Subcutaneous abdominal adipose tissue (tissue), 5 donors: ENCODE data around the gene CCDC150.
A peak's percentile ranks its signal among the peaks of the same experiment; 100 is the strongest.

Experiments used
- H3K27ac ChIP-seq: one replicate; pipeline ENCODE4 v1.7.0; 2013; ENCODE audit warnings: low read depth, mild to moderate bottlenecking, inconsistent platforms, low read length, moderate library complexity
- H3K27me3 ChIP-seq, 5 donors: one replicate each; pipeline ENCODE4 v1.7.0; 2013; ENCODE audit warnings: low read length in 5 of 5, inconsistent platforms in 1 of 5; ENCODE audit not compliant: control insufficient read depth in 5 of 5, insufficient read depth in 4 of 5
- H3K36me3 ChIP-seq, 5 donors: one replicate each; pipeline ENCODE4 v1.7.0; 2013; ENCODE audit warnings: low read length in 5 of 5; ENCODE audit not compliant: control insufficient read depth in 5 of 5, insufficient read depth in 5 of 5
- H3K4me1 ChIP-seq, 5 donors: one replicate each; pipeline ENCODE4 v1.7.0; 2013; ENCODE audit warnings: low read length in 5 of 5, mild to moderate bottlenecking in 3 of 5, moderate library complexity in 1 of 5; ENCODE audit not compliant: control insufficient read depth in 5 of 5, insufficient read depth in 5 of 5
- H3K4me3 ChIP-seq, 5 donors: one replicate each; pipeline ENCODE4 v1.7.0; 2013; ENCODE audit warnings: low read length in 5 of 5, low read depth in 1 of 5
- H3K9ac ChIP-seq, 5 donors: one replicate each; pipeline ENCODE4 v1.7.0; 2013; ENCODE audit warnings: low read length in 5 of 5, mild to moderate bottlenecking in 4 of 5, moderate library complexity in 3 of 5
- H3K9me3 ChIP-seq, 5 donors: one replicate each; pipeline ENCODE4 v1.7.0; 2013; ENCODE audit warnings: low read length in 5 of 5; ENCODE audit not compliant: control insufficient read depth in 5 of 5
- donor health status: healthy.
- donor health status: healthy.
- donor health status: healthy.
- donor health status: healthy.
- donor health status: healthy.

The CCDC150 gene

DNA sequence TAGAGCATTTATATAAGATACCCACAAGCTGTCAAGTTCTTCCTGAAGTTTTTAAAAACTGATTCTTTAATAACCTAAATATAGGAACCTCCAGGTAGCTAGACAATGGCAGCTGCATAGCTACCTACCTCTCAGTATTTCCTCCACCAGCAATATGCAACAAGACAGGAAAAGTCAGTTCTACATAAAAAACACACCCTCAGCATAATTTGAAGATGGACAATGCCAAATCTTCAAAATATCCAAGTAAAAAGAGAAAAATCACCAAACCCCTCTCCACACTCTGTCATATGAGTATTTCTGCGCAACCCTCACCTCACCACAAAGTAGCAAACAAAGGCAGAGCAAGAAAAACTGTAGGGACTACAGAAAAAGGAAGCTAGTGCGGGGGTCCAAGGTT is 108.6 kb downstream of the CCDC150 start:
- H3K36me3 ChIP-seq, result no peaks in the 10 kb centered on the region
- H3K27me3 ChIP-seq, result no peaks in the 10 kb centered on the region
- H3K27ac ChIP-seq, result no peak overlapping the region
- H3K9me3 ChIP-seq, result no peaks in the 10 kb centered on the region
- H3K4me1 ChIP-seq, result peaks cover 0 to 2% (median 0%) of the 10 kb centered on the region in 5 donors
- no peak overlapping the region for H3K4me3 ChIP-seq
- H3K9ac ChIP-seq, result no peak overlapping the region

GRCh38 chr2:196750291-196750923 is 110.9 kb downstream of the CCDC150 start:
- no peak overlapping the region for H3K4me3 ChIP-seq
- H3K36me3 ChIP-seq, result no peaks in the 10 kb centered on the region
- peaks cover 0 to 2% (median 0%) of the 10 kb centered on the region in 5 donors for H3K4me1 ChIP-seq
- no peak overlapping the region for H3K27ac ChIP-seq
- H3K27me3 ChIP-seq, result no peaks in the 10 kb centered on the region
- no peaks in the 10 kb centered on the region for H3K9me3 ChIP-seq
- H3K9ac ChIP-seq, result no peak overlapping the region

- H3K27ac ChIP-seq, result no peak overlapping the region
- no peaks in the 10 kb centered on the region for H3K9me3 ChIP-seq
- H3K9ac ChIP-seq, result no peak overlapping the region
- H3K4me3 ChIP-seq, result no peak overlapping the region
- peaks cover 0 to 2% (median 0%) of the 10 kb centered on the region in 5 donors for H3K4me1 ChIP-seq
- no peaks in the 10 kb centered on the region for H3K27me3 ChIP-seq
- H3K36me3 ChIP-seq, result no peaks in the 10 kb centered on the region
These were observed 111.6 kb downstream of the CCDC150 start for GRCh38 chr2:196750977-196751631.

- Histone ChIP-seq H3K36me3 (peaks cover 7 to 13% (median 9%) of the 10 kb centered on the region in 5 donors), H3K27me3 (no peaks in the 10 kb centered on the region), H3K9ac (no peak overlapping the region), H3K4me3 (no peak overlapping the region), H3K9me3 (no peaks in the 10 kb centered on the region), H3K4me1 (no peaks in the 10 kb centered on the region), H3K27ac (no peak overlapping the region)
These were observed 119.2 kb downstream of the CCDC150 start for GRCh38 chr2:196758474-196759377.

DNA sequence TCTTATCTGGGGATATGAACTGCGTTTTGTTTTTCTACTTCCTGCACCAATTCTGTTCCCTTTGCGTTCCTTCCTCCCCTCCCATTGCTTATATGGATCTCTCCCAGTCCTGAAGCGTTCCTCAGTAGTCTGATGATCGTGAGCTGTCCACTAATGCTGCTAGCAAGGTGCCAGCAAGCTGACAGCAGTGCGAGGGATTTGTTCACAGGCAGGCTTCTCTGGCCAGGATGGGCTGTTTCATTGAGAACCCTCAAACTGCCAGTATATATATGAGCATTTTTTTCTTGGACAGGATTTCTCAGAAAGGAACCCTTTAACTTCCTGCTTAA is 119.8 kb downstream of the CCDC150 start:
- no peak overlapping the region for H3K27ac ChIP-seq
- no peaks in the 10 kb centered on the region for H3K9me3 ChIP-seq
- H3K4me1 ChIP-seq, result no peaks in the 10 kb centered on the region
- peaks cover 13 to 19% (median 14%) of the 10 kb centered on the region in 5 donors for H3K36me3 ChIP-seq
- no peak overlapping the region for H3K4me3 ChIP-seq
- no peak overlapping the region for H3K9ac ChIP-seq
- H3K27me3 ChIP-seq, result no peaks in the 10 kb centered on the region

DNA sequence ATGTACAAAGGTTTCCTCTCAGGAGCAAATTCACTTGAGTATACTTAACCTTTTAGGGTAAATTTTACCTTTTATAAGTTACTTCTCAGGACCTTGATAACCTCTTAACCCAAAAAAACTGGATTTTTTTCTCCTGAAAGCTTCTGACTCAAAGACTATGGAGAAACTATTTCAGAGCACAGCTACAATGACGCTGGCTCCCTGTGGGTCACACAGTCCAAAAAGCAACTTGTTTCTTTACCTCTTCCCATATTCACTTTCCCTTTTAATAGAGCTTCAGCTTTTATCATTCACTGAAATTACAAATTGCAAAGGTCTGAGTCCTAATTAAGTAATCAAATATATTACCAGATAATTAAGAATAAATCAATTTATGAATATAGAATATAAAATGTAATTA is 127.6 kb downstream of the CCDC150 start:
- no peaks in the 10 kb centered on the region for H3K4me1 ChIP-seq
- no peak overlapping the region for H3K4me3 ChIP-seq
- H3K27ac ChIP-seq, result no peak overlapping the region
- H3K27me3 ChIP-seq, result no peaks in the 10 kb centered on the region
- H3K9me3 ChIP-seq, result no peaks in the 10 kb centered on the region
- H3K36me3 ChIP-seq, result peaks cover 45 to 59% (median 50%) of the 10 kb centered on the region in 5 donors
- H3K9ac ChIP-seq, result peak overlapping the region in 1 of 5 donors; percentile 30
